ENCODE measurements around the gene ZBTB49. TPM values are rescaled to one million over a fixed set of nuclear protein-coding genes. Genes with fewer than 3 reads are reported as not detected.

The ZBTB49 gene
- total and polyA plus RNA-seq, 2 of the 4 experiments (the other 2 are of a cell fraction) = 3.2 to 4.8 TPM

DNA sequence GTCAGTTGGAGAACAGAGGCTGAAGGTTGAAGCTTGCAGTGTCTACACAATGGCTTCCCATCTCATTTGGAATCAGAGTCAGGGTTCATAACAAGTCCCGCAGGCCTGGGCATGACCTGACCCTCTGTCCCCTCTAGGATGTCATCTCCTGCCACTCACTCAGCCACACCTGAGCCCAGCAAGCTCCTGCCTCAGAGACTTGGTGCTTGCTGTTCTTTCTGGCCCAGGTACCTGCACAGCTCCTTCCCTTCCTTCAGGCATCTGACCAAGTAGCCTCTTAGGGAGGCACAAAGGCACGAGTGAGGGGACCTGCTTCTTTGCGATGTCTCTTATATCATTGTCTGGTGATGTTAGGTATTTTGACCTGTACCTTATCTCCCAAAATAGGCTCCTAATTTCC, 9.0 kb downstream of the ZBTB49 start:
- Histone ChIP-seq H3K27me3 (ENCODE audit: control insufficient read depth, insufficient read depth, low read length) (no peaks in the 10 kb centered on the region), H2BK15ac (ENCODE audit: low read depth, low read length) (no peak overlapping the region), H2BK5ac (ENCODE audit: low read depth, low read length, poor library complexity, severe bottlenecking) (no peak overlapping the region), H3K4me2 (ENCODE audit: low read depth, low read length) (no peak overlapping the region), H3K79me1 (ENCODE audit: low read depth in 1 of 2, low read length in 2 of 2) (peaks cover 36 to 53% of the 10 kb centered on the region in 2 experiments), H4K8ac (ENCODE audit: low read depth in 2 of 2, low read length in 2 of 2) (no peak overlapping the region), H2BK120ac (ENCODE audit: low read depth, low read length) (no peak overlapping the region), H3K9me1 (ENCODE audit: insufficient read depth, low read length) (peaks cover 8% of the 10 kb centered on the region; the same call in 1 of the 2 replicates), H3K4ac (ENCODE audit: low read depth, low read length) (no peak overlapping the region), H3K23ac (ENCODE audit: low read depth, low read length) (no peak overlapping the region), H4K20me1 (ENCODE audit: insufficient read depth, low read length) (peaks cover 17% of the 10 kb centered on the region), H4K91ac (ENCODE audit: insufficient read depth, low read depth, low read length) (no peak overlapping the region), H3K56ac (ENCODE audit: extremely low read depth, insufficient read depth, low read length) (no peak overlapping the region), H3K18ac (ENCODE audit: low read depth, low read length) (no peak overlapping the region), H3K14ac (replicated peaks; ENCODE audit: low read depth, low read length) (no peak overlapping the region), H3K4me3 (ENCODE audit: insufficient read depth, low read depth, low read length) (no peak overlapping the region), H2AK5ac (ENCODE audit: low read depth, low read length) (no peak overlapping the region), H2AK9ac (replicated peaks; ENCODE audit: low read depth, low read length, poor library complexity) (no peak overlapping the region), H2BK20ac (ENCODE audit: low read depth, low read length) (no peak overlapping the region), H3K27ac (ENCODE audit: insufficient read depth, low read length) (no peak overlapping the region), H3K9ac (ENCODE audit: low read depth, low read length) (no peak overlapping the region), H2AFZ (replicated peaks; ENCODE audit: low read length, poor library complexity) (no peak overlapping the region), H3K9me3 (ENCODE audit: control insufficient read depth, insufficient read depth, low read length) (no peaks in the 10 kb centered on the region), H3K4me1 (ENCODE audit: control insufficient read depth, insufficient read depth, low read length) (no peaks in the 10 kb centered on the region), H4K5ac (ENCODE audit: low read depth, low read length) (no peak overlapping the region), H3K36me3 (ENCODE audit: control insufficient read depth, insufficient read depth, low read length) (peaks cover 14% of the 10 kb centered on the region)
- no TSS peak for BruUV-seq (replicated peaks)
- DNase-seq (no peak), ATAC-seq (ENCODE audit: low read depth) (no peak)
- dilution Hi-C loops (cut with HindIII; ENCODE audit: low sequenced_read_pairs, unreplicated experiment) = no loop called here
- 100% methylated on average over 1 of the region's 3 CpGs; no CpG with 5 or more reads in 1 of the 2 experiments for WGBS, 2 experiments (ENCODE audit: extremely low coverage in 2 of 2, insufficient read length in 1 of 2)
- TF ChIP-seq FOS (IDR thresholded peaks at IDR 0.05; ENCODE audit: low read depth, low read length) (no peak), ELK1 (IDR thresholded peaks at IDR 0.05; ENCODE audit: borderline replicate concordance, low read depth, low read length) (no peak), RAD21 (IDR thresholded peaks at IDR 0.05; ENCODE audit: low read length) (no peak), CEBPB (IDR thresholded peaks at IDR 0.05; ENCODE audit: low read depth, low read length) (no peak)
- intact Hi-C loops (cut with micrococcal nuclease) = no loop called here
- CTCF ChIA-PET = interaction anchor here (0.6 to 1.0 kb wide), 2 partner anchors 39 to 436 kb away, joined by 3 to 4 read pairs; no protein-coding TSS in a partner anchor
- POLR2A ChIA-PET (ENCODE audit: unreplicated experiment) = no interaction called here
- in situ Hi-C loops (cut with MboI; ENCODE audit: low sequenced_read_pairs) = no loop called here

Data from IMR-90 (cell line).